Dendritic cell treated with granulocyte-macrophage colony-stimulating factor and Interleukin-4, amounts not matched to agents 40 ng/mL and 50 ng/mL, for 4 days (primary cell): ENCODE measurements around the gene C3orf38.

Experiments used
- H3K27ac Mint-ChIP-seq: one replicate; pipeline ENCODE4 v1.8.0; 2022; ENCODE audit warnings: mild to moderate bottlenecking, mixed read lengths
- H3K27me3 Mint-ChIP-seq: one replicate; pipeline ENCODE4 v1.8.0; 2022; ENCODE audit warnings: mild to moderate bottlenecking, mixed read lengths
- H3K36me3 Mint-ChIP-seq: one replicate; pipeline ENCODE4 v1.8.0; 2022; ENCODE audit warnings: low read depth, mixed read lengths
- H3K4me1 Mint-ChIP-seq: one replicate; pipeline ENCODE4 v1.8.0; 2022; ENCODE audit warnings: low read depth, mixed read lengths
- H3K4me3 Mint-ChIP-seq: one replicate; pipeline ENCODE4 v1.8.0; 2022; ENCODE audit warnings: mild to moderate bottlenecking, moderate library complexity, mixed read lengths
- H3K9me3 Mint-ChIP-seq: one replicate; pipeline ENCODE4 v1.8.0; 2022; ENCODE audit warnings: mixed read lengths
- intact Hi-C: fragments of 100-400 bp; cut with micrococcal nuclease; formaldehyde crosslinking; loops from one replicate; pipeline ENCODE4 v1.15.0; 2022

Gene C3orf38

DNA sequence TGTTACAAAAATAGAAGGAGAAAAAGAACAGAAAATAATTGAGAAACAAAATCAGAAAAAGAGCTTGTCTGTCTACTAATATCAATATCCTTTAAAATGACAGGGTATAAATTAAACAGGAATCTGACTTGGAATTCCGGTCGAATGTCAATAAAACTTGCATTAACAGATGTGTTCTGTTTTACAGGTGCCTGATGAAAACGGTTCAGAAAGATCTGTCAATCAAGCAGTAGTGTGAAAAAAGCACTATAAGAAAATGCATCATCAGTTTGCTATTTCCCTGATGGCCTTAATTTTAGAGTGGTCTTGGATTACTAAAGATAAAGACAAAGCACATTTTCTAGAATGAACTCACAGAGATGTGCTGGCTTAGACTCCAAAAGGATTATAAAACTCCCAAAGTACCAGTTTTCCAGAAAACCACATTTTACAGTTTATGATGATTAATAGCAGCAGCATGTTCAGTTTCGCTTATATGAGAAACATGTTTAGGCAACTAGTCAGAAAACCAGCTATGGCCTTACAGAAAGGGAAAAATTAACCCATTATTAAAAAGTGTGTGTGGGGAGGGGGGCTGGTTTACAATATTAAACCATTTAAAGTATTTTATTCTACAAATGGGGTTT, 8.2 kb upstream of the C3orf38 start:
- intact Hi-C loops: no loop called here
- H3K36me3 Mint-ChIP-seq: peaks cover 50% of the 10 kb centered on the region
- no peaks in the 10 kb centered on the region for H3K9me3 Mint-ChIP-seq

GRCh38 chr3:88142094-88142624, 7.6 kb upstream of the C3orf38 start:
- H3K4me3 Mint-ChIP-seq: no peak overlapping the region
- peaks cover 7% of the 10 kb centered on the region for H3K4me1 Mint-ChIP-seq
- H3K36me3 Mint-ChIP-seq: peaks cover 44% of the 10 kb centered on the region
- no peak overlapping the region for H3K27ac Mint-ChIP-seq
- H3K9me3 Mint-ChIP-seq: no peaks in the 10 kb centered on the region
- no peaks in the 10 kb centered on the region for H3K27me3 Mint-ChIP-seq
- intact Hi-C loops: no loop called here

More for the DNA sequence above, 8.2 kb upstream of the C3orf38 start:
- H3K27me3 Mint-ChIP-seq: no peaks in the 10 kb centered on the region
- H3K27ac Mint-ChIP-seq: no peak overlapping the region
- H3K4me1 Mint-ChIP-seq: peaks cover 2% of the 10 kb centered on the region
- no peak overlapping the region for H3K4me3 Mint-ChIP-seq

DNA sequence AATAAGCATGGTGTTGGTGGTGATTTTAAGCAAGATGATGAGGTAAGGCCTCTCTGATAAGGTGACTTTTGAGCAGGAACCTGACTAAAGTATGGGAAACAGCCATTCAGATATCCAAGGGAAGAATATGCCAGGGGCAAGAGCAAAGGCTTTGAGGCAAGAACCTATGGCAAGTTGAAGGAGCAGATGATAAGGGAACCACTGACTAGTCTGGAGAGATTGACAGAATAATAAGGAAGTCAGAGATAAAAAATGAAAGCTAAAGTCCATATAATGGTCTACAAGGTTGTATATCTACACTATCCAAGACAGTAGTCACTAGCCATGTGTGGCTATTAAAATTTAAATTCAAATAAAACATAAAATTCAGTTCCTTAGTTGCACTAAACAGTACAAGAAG, 2.5 kb upstream of the C3orf38 start:
- no peak overlapping the region for H3K27ac Mint-ChIP-seq
- no peak overlapping the region for H3K4me3 Mint-ChIP-seq
- intact Hi-C loops: no loop called here
- H3K36me3 Mint-ChIP-seq: peaks cover 22% of the 10 kb centered on the region
- no peaks in the 10 kb centered on the region for H3K27me3 Mint-ChIP-seq
- peaks cover 32% of the 10 kb centered on the region for H3K4me1 Mint-ChIP-seq
- H3K9me3 Mint-ChIP-seq: no peaks in the 10 kb centered on the region

GRCh38 chr3:88148651-88149050, 1.1 kb upstream of the C3orf38 start:
- Mint-ChIP-seq H3K9me3 (no peaks in the 10 kb centered on the region), H3K36me3 (peaks cover 26% of the 10 kb centered on the region), H3K27ac (peak overlapping the region; percentile 98), H3K27me3 (no peaks in the 10 kb centered on the region), H3K4me3 (peak overlapping the region; percentile 86), H3K4me1 (peaks cover 32% of the 10 kb centered on the region)
- intact Hi-C loops: no loop called here

- H3K4me1 Mint-ChIP-seq: peaks cover 32% of the 10 kb centered on the region
- H3K9me3 Mint-ChIP-seq: no peaks in the 10 kb centered on the region
- H3K27me3 Mint-ChIP-seq: no peaks in the 10 kb centered on the region
- H3K27ac Mint-ChIP-seq: peak overlapping the region; percentile 98
- peak overlapping the region; percentile 86 for H3K4me3 Mint-ChIP-seq
- intact Hi-C loops: no loop called here
- peaks cover 26% of the 10 kb centered on the region for H3K36me3 Mint-ChIP-seq
These were observed 654 bp upstream of the C3orf38 start for GRCh38 chr3:88149101-88149508.

- intact Hi-C loops: loop anchor here (1.0 to 5.0 kb wide), 2 partner anchors 91 to 923 kb away; partner anchors contain the start of genes CGGBP1, CHMP2B and ZNF654
- H3K27ac Mint-ChIP-seq: peak overlapping the region; percentile 98
- H3K9me3 Mint-ChIP-seq: no peaks in the 10 kb centered on the region
- peaks cover 32% of the 10 kb centered on the region for H3K4me1 Mint-ChIP-seq
- no peaks in the 10 kb centered on the region for H3K27me3 Mint-ChIP-seq
- peak overlapping the region; percentile 95 for H3K4me3 Mint-ChIP-seq
- H3K36me3 Mint-ChIP-seq: peaks cover 37% of the 10 kb centered on the region
These were observed 612 bp downstream of the C3orf38 start for GRCh38 chr3:88150371-88150770.

DNA sequence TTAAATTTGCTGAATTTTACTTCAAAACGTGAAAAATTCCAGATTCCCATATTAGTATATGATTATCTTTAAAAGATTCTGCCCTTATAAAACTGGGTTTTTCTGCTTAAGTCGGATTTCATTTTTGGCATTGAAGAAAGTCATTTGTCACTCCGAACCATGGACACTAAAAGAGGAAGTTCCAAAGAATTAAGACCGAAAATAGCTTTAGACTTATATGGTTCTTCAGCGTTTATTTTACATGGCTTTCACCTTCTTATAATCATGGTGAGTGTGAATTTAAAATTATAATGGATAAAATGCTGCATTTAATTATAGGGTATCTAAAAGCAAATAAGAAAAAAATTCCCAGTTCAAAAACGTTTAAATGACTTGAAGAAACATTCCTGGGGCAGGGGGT, 1.0 kb downstream of the C3orf38 start:
- Mint-ChIP-seq H3K36me3 (peaks cover 42% of the 10 kb centered on the region), H3K4me1 (peaks cover 32% of the 10 kb centered on the region), H3K4me3 (peak overlapping the region; percentile 95), H3K27me3 (no peaks in the 10 kb centered on the region), H3K9me3 (no peaks in the 10 kb centered on the region), H3K27ac (peak overlapping the region; percentile 98)
- intact Hi-C loops: loop anchor here (1.0 to 5.0 kb wide), 2 partner anchors 92 to 924 kb away; partner anchors contain the start of genes CGGBP1, CHMP2B and ZNF654

DNA sequence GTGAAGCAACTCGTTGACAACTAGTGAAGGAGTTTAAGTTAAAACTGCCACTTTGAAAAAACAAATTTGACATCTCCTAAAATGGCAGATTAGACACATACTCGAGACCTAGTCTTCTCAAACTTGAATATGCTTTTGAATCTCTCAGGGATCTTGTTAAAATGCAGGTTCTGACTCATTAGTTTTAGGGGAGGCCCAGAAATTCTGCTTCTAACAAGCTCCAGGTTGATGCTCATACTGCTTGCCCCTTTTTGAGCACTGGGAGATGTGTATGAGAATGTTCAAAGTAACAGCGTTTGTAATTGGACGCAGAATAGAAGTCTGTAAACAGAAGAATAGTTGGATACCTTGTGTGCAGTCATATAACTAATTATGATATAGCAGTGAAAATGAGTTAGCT, 1.6 kb downstream of the C3orf38 start:
- peaks cover 47% of the 10 kb centered on the region for H3K36me3 Mint-ChIP-seq
- peaks cover 32% of the 10 kb centered on the region for H3K4me1 Mint-ChIP-seq
- intact Hi-C loops: loop anchor here (5.0 kb wide), 1 partner anchor 924 kb away; the partner anchor contains the start of gene CHMP2B
- H3K4me3 Mint-ChIP-seq: peak overlapping the region; percentile 51
- no peaks in the 10 kb centered on the region for H3K9me3 Mint-ChIP-seq
- H3K27me3 Mint-ChIP-seq: no peaks in the 10 kb centered on the region
- peak overlapping the region; percentile 98 for H3K27ac Mint-ChIP-seq

- no peak overlapping the region for H3K4me3 Mint-ChIP-seq
- intact Hi-C loops: loop anchor here (5.0 kb wide), 1 partner anchor 926 kb away; the partner anchor contains the start of gene CHMP2B
- H3K4me1 Mint-ChIP-seq: peaks cover 19% of the 10 kb centered on the region
- H3K27me3 Mint-ChIP-seq: no peaks in the 10 kb centered on the region
- no peak overlapping the region for H3K27ac Mint-ChIP-seq
- H3K9me3 Mint-ChIP-seq: no peaks in the 10 kb centered on the region
- H3K36me3 Mint-ChIP-seq: peaks cover 59% of the 10 kb centered on the region
These were observed 3.1 kb downstream of the C3orf38 start for GRCh38 chr3:88152841-88153240.

GRCh38 chr3:88166419-88166971, 16.7 kb downstream of the C3orf38 start:
- intact Hi-C loops: no loop called here
- Mint-ChIP-seq H3K27ac (no peak overlapping the region), H3K27me3 (no peaks in the 10 kb centered on the region), H3K9me3 (no peaks in the 10 kb centered on the region), H3K4me1 (no peaks in the 10 kb centered on the region), H3K36me3 (peaks cover 48% of the 10 kb centered on the region), H3K4me3 (no peak overlapping the region)

- no peak overlapping the region for H3K27ac Mint-ChIP-seq
These were observed 17.4 kb downstream of the C3orf38 start for GRCh38 chr3:88167173-88167572.

GRCh38 chr3:88167704-88168103, 17.9 kb downstream of the C3orf38 start:
- intact Hi-C loops: no loop called here
- Mint-ChIP-seq H3K4me3 (no peak overlapping the region), H3K9me3 (no peaks in the 10 kb centered on the region), H3K36me3 (peaks cover 36% of the 10 kb centered on the region), H3K4me1 (no peaks in the 10 kb centered on the region), H3K27me3 (no peaks in the 10 kb centered on the region), H3K27ac (no peak overlapping the region)

More at GRCh38 chr3:88167173-88167572, 17.4 kb downstream of the C3orf38 start:
- Mint-ChIP-seq H3K9me3 (no peaks in the 10 kb centered on the region), H3K36me3 (peaks cover 41% of the 10 kb centered on the region), H3K27me3 (no peaks in the 10 kb centered on the region), H3K4me3 (no peak overlapping the region), H3K4me1 (no peaks in the 10 kb centered on the region)
- intact Hi-C loops: no loop called here

DNA sequence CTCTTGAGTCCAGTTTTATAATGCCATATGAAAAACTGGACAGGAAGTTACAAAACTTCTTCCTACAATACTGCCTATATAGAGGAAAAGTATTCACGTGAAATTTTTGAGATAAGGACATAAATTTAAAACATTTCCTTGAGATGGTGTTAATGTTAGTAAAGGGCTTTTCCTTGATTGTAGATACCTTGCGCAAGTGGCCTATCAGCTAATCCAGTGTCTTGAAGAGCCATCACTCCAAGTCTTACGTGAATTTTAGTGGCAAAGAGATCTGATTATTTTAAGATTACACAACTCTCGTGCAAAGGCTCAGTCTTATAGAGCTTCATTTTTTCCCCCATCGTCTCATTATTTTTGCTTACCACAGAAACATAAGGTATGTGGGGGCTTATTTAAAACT, 18.4 kb downstream of the C3orf38 start:
- Mint-ChIP-seq H3K4me1 (no peaks in the 10 kb centered on the region), H3K36me3 (peaks cover 31% of the 10 kb centered on the region), H3K27ac (no peak overlapping the region), H3K4me3 (no peak overlapping the region), H3K27me3 (no peaks in the 10 kb centered on the region), H3K9me3 (no peaks in the 10 kb centered on the region)
- intact Hi-C loops: no loop called here

DNA sequence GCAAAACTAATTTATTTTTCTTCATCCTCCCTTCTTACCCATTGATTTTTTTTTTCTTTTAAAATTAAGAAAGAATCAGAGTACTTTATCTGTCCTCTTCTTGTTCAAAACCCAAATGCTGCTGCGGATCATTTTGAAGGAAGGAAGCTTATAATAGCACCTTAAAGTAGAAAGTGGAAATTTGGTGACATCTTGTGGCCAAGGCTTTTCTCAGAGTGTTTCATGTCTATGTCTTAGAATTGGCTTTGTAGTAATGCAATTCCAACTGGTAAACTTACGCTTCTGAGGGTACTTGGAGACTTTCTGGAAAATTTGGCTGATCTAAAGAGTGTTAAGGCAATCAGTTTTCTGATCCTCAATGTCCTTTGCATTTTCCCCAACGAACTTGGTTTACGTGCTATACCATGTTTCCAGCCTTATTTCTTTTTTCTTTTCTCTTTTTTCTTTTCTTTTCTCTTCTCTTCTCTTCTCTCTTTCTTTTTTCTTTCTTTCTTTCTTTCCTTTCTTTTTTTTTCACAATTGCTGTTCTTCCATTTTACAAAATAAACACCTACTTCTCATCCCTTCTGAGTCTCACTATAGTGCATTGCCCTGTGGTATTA, 30.7 kb downstream of the C3orf38 start:
- Mint-ChIP-seq H3K36me3 (no peaks in the 10 kb centered on the region), H3K27ac (no peak overlapping the region), H3K27me3 (peaks cover 1% of the 10 kb centered on the region), H3K4me1 (no peaks in the 10 kb centered on the region), H3K4me3 (no peak overlapping the region), H3K9me3 (no peaks in the 10 kb centered on the region)
- intact Hi-C loops: no loop called here
